ENCODE measurements around the gene ROCK2.

ROCK2 gene

GRCh38 chr2:11344342-11344955 is at the start of gene ROCK2:
Gene ROCK2, minus strand, starts transcription at chr2:11344636. Its CDS starts 500 bp downstream, at chr2:11344136.
- DNase-seq = peak; percentile 81

- no peak for DNase-seq
These were observed 49.3 kb upstream of the ROCK2 start for GRCh38 chr2:11393711-11394236.

GRCh38 chr2:11391942-11392266 is 47.5 kb upstream of the ROCK2 start:
- DNase-seq = no peak

DNA sequence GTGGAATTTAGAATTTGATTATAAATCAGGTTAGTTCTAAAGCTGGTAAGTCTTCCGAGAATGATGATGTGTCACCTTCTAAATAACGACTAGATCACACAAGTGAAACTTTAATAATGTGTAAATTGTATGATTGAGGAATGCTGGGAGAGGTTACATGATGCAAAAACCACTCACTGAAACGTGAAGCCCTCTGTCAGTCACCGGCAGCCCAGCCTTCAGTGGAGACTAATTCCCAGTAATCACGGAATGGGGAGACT is 45.9 kb upstream of the ROCK2 start:
- no peak for DNase-seq

GRCh38 chr2:11389551-11390398 is 45.3 kb upstream of the ROCK2 start:
- no peak for DNase-seq

DNA sequence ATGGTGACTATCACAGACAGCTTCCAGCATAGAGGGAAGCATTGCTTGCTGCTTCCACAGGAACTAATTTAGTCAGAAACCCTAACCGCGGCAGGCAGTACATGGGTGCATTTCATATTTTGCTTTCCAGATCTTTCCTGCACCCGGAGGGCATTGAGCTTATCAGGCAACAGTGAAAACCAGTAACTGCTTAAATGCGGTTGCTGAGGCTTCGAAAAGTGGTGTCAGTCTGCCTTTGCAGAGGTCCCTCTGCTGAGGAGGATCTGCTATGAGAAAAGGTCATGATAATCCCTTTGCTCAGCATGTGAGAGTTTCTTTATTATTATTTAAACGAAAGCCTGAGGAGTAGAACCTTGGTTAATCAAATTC is 44.6 kb upstream of the ROCK2 start:
- no peak for DNase-seq

- DNase-seq = no peak
These were observed 44.0 kb upstream of the ROCK2 start for GRCh38 chr2:11388262-11389051.

GRCh38 chr2:11387843-11388242 is 43.4 kb upstream of the ROCK2 start:
- no peak for DNase-seq

DNA sequence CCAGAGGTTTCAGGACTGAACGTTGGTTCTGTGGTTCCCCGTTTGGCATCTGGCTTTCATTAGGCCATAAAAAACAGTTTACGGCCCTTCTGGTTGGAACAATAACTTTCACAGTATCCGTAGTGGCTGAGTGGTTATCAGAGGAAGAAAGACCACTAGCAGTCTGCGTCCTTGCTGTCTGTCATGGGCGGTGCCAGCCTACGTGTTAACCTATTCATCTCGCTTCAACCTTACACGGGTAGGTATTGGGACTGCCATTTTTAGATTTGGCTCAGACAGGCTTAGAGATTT is 42.6 kb upstream of the ROCK2 start:
- no peak for DNase-seq

DNA sequence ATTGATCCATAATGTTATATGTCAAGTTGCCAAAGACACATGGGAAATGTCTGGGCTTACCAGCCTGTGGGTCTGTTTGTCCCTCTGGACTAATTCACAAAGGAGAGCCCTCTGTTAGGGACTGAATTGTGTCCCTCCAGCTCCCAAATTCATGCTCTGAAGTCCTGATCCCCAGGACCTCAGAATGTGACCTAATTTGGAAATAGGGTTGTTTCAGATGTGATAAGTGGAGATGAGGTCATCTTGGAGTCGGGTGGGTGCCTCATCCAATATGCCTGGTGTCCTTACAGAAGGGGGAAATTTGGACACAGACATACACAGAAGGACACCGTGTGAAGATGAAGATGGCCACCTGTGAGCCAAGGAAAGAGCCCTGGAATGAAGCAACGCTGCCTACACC is 41.4 kb upstream of the ROCK2 start:
- DNase-seq = no peak

GRCh38 chr2:11385216-11385615 is 40.8 kb upstream of the ROCK2 start:
- DNase-seq = no peak

GRCh38 chr2:11379558-11379957 is 35.1 kb upstream of the ROCK2 start:
- no peak for DNase-seq

GRCh38 chr2:11377928-11378545 is 33.6 kb upstream of the ROCK2 start:
- DNase-seq = no peak

DNA sequence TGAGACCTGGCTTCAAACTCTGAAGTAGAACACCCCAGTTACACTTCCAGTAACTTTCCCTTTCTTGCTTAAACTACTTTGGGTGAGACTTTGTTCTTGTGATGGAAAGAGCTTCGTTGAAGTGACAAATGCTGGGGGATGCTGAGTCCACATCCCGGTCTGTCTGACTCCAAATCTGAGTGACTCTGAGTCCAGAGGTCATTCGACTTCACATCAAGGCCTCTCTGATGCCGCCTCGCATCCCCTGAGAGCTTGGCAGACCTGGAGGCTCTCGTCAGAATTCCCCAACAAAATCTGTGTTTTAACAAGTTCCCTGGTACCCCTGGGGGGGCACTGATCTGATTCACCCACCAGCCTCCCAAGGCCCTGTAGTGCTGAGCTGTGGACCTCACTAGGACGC is 31.6 kb upstream of the ROCK2 start:
- no peak for DNase-seq

GRCh38 chr2:11375689-11376027 is 31.2 kb upstream of the ROCK2 start:
- DNase-seq = no peak

GRCh38 chr2:11375025-11375688 is 30.7 kb upstream of the ROCK2 start:
- DNase-seq = peak; percentile 61

DNA sequence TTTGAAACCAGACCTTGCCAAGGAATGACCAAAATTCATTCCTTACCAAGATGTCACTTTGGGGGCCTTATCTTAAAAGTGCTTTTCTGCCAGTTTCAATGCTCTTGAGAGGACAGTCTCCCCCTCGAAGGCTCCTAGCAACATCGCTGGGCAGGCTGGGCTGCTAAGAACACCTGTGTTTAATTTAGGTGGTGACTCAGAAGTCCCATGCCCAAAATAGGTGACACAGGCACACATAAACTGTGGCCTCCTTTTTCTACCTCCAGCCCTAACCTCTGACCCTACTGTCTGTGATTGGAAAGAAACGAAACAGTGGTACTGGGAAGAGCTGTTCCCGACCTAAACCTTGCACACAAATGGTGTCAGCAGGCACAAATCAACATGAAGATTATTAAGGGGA is 28.7 kb upstream of the ROCK2 start:
- no peak for DNase-seq

GRCh38 chr2:11371092-11371937 is 26.9 kb upstream of the ROCK2 start:
- DNase-seq = no peak

GRCh38 chr2:11370377-11371091 is 26.1 kb upstream of the ROCK2 start:
- peak; percentile 18 for DNase-seq

GRCh38 chr2:11368059-11368572 is 23.7 kb upstream of the ROCK2 start:
- no peak for DNase-seq

DNA sequence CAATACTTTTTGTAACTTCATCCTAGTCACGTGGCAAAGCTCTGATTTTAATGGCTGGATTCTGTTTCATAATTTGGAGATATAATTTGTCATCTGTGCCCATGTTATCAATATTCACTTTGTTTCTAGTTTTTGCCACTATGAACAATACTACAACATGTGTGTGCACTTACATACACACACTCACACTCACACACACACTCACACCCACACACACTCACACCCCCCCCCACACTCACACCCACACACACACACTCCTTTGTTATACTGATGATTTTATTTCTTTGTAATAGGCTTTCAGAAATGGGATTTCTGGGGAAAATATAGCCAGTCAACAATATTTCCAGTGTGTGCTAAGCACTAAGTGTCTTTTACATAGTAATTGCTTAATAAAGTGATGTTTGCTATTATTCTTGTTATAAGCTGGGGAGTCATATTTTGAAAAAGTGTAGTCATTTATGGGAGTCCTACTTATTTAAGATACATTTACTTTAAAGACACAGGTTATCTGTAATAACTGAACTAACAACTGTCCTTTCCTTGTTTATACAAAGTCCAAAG is 22.8 kb upstream of the ROCK2 start:
- no peak for DNase-seq
